ENCODE data around the gene ATIC.
"Not testable (repeated sequence)": the region's sequence is repeated elsewhere in the genome, so short reads cannot be mapped to it uniquely, and the experiment has no call there.

The ATIC gene

DNA sequence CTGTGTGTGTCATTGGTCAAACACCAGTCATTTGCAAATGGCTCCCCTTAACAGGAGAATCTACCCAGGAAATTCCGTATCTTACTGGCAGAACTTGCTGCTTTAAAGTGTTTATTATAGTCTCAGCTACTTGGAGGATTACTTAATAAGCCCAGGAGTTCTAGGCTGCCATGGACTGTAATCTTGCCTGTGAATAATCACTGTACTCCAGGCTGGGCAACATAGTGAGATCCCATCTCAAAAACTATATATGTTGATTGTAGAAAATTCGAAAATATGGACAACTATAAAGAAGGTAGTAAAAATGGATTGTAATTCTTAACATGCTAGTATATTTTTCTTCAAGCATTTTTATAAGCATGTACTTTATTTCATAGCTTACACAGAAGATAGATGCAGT lies 4.5 kb downstream of the ATIC start:
- DNase-seq = no peak

DNA sequence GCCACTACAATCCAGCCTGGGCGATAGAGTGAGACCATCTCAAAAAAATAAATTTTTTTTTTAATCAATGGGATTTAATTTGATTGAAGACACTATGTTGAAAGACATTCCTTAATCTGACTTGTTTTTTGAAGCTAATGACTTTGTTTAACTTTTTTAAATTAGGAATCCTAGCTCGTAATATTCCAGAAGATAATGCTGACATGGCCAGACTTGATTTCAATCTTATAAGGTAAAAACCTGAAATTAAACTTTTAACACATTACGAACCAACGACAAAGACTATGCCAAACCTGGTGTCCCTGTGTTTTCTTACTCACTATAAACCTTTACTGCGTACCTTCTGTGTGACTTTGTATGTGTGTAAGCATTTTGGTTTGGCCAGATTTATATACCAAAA lies 7.6 kb downstream of the ATIC start:
- no peak for DNase-seq

DNA sequence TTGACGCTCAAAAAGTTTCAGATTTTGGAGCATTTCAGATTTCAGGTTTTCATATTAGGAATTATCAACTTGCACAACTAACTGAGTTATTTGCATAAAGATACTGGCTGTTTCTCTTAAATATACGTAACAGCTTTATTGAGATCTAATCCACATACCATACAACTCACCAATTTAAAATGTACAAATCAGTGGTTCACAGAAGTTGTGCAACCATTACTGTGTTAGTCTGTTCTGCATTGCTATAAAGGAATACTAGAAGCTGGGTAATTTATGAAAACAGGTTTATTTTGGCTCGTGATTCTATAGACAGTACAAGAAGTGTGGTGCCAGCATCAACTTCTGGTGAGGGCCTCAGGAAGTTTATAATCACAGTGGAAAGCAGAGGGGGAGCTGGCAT lies 8.2 kb downstream of the ATIC start:
- DNase-seq = no peak

DNA sequence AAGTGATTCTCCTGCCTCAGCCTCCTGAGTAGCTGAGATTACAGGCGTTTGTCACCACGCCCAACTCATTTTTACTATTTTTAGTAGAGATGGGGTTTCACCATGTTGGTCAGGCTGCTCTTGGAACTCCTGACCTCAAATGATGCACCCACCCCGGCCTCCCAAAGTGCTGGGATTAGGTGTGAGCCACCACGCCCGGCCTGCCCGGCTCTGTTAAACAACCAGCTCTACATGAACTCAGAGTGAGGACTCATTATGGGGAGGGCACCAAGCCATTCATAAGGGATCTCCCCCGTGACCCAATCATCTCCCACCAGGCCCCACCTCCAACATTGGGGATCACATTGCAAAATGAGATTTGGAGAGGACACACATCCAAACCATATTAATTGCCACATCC lies 8.8 kb downstream of the ATIC start:
- no peak for DNase-seq

DNA sequence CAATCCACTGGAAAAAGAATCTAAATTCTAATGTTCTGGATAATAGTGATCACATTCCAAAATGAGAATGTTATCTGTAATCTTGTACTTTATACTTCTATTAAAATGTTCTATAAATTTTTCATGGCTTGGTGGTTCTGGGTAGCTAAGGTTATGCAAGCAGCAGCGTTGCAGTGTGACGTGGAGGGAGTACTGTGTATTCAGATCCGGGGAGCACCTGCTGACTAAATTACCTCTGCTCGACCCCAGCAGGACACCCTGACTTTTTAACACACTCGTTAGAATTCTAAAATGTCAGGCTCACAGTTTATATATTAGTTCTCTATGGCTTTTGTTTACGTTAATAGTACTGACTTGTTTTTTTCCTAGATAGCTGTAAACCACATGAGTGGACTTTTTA lies 13.0 kb downstream of the ATIC start:
- DNase-seq = no peak

DNA sequence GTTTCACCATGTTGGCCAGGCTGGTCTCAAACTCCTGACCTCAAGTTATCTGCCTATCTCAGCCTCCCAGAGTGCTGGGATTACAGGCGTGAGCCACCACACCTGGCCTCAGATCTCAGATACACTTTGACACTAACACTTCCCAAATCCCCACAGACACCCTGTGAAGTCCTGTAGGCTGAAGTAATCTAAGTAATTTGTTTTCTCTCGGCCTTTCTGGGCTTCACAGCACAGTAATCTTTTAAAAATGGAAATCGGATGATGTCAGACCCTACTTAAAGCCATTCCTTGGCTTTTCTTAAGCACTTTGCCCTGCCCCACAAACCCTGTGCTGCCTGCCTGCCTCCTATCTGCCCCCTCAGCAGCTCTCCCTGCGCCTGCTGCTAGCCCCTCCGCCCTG lies 16.2 kb downstream of the ATIC start:
- no peak for DNase-seq

DNA sequence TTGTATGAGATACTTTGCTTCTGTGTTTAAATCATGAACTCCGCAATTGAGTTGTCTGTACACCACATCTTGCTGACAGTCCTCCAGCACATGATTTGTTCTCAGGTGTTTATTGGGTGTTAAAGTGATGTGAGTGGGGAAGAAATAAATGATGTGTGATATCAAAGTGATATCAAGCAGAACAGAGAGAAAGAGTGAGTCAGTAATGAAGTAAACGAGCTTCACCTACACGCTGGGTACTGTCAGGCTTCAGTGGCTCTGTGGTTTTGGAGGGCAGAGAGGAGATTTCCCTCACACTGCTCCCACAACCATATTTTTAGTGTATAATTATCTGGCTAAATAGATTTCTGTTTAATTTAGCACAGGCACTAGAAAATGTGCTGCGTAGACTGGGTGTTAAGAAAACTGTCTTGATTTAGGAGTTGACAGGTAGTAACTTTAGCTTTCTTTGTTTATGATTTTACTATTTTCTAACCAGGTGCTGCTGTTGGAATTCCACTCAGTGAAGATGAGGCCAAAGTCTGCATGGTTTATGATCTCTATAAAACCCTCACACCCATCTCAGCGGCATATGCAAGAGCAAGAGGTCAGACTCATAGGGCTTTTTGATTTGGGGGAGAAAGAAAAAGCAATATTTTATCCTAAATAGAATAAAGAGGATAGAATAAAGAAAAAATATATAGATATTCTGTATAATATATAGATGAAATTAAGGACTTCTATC lies 21.2 kb downstream of the ATIC start:
- DNase-seq = peak; percentile 93

DNA sequence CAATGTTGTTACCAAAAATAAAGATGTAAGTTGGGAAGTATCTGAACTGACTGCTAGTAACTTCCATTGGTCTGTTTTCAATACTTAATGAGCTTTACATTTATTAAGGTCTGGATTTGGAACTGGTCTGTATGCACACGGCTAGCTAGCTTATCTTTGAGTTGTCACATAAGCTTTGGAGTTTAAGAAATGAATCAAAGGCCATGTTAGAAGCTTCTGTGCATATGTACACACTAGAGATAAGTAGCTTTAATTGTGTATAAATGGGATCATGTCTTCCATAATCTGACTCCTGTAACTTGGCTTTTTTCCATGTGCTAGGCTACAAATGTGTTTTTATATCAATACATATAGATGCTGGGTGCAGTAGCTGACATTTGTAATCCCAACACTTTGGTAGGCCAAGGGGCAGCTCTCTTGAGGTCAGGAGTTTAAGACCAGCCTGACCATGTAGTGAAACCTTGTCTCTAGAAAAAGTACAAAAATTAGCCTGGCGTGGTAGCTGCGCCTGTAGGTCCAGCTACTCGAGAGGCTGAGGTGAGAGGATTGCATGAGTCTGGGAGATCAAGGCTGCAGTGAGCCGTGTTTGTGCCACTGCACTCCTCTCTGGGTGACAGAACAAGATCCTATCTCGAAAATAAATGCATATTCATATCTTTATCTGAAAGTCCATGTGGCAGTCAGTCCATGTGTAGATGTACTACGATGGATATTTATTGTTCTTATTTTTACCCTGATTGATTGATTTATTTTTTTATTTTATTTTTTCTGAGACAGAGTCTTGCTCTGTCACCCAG lies 27.2 kb downstream of the ATIC start:
- no peak for DNase-seq

DNA sequence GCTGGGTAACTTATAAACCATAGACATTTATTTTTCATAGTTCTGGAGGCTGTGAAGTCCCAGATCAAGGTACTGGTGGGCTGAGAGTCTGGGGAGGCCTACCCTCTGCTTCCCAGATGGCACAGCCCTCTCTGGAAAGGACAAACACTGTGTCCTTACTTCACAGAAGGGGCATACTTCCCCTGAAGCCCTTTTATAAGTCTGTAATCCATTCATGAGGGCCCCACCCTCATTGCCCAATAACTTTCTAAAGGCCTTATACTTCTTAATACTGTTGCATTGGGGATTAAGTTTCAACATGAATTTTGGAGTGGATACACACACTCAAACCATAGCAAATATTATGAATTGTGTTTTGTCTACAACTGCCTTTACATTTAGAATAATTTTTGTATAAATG lies 36.0 kb downstream of the ATIC start:
- no peak for DNase-seq

DNA sequence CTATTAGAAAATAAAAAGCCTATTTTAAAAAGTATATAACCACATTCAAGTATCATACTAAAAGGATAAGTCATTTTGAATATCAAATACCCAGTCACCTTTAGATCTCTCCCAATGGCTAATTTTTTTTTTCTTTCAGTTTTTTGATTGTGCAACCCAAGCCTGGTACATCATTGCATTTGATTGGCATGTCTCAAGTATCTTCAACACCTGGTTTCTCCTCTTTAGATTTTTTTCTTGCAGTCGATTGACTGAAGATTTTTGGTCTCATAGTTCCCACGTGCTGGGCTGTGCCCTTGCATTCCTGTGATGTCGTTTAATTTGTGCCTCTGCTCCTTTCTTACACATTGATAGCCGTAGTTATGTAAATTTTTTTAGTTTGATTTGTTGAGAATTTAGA lies 40.7 kb downstream of the ATIC start:
- DNase-seq = no peak

DNA sequence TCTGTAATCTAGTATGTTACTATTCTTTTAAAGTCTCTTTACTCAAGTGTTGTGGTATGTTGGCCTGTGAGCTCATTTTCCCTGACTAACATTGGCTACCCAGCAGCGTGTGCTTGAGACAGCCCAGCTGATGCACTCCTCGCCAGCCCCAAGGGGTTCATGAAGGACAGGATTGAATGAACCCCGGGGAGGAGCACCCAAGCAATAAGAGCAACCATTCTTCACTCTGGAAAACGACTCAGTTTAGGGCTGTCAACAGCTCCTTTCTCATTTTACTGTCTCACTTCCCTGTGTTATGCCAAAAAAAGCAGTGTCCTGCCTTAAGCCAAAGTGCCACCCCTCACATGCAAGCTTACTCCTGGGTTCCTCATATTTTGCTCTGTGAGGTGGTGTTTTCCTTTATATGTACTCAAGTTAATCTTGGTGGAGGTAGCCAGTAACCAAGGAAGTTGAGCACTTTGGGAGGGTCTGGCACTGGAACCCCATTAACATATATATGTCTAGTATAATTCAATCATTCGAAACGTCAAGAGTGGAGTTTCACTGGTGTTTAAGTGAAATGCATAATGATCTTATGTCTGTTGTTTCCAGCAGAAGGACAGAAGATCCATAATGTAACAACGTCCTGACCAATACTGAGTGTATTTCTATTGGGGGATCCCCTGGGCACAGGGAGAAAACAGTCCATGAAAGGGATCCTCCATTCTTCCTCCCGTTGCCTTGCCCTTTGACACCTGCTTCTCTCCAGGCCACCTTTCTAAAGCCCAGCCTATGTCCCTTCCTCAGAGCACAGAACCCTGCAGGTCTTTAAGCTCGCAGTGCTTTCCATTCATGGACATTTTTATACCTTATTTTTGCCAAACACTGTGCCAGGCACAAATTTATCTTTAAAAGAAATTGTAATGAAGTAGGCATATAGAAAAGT lies 43.2 kb downstream of the ATIC start:
- DNase-seq = no peak

DNA sequence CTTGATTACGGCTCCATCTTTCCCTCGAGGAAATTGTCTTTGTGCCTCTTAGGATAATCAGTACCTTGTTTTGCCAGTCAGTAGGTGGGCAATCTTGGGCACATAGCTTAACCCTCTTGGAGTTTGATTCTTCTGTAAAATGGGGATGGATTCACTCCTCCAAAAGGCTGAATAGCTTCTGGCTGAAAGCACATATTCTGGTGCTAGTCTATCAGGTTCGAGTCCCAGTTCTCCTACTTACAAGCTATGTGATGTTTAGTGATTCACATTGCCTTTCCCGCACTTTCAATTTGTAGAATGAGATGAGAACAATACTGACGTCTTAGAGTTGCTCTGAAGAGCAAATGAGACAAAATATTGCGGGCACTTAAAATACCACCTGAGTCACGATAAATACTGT lies 43.9 kb downstream of the ATIC start:
- DNase-seq = no peak

DNA sequence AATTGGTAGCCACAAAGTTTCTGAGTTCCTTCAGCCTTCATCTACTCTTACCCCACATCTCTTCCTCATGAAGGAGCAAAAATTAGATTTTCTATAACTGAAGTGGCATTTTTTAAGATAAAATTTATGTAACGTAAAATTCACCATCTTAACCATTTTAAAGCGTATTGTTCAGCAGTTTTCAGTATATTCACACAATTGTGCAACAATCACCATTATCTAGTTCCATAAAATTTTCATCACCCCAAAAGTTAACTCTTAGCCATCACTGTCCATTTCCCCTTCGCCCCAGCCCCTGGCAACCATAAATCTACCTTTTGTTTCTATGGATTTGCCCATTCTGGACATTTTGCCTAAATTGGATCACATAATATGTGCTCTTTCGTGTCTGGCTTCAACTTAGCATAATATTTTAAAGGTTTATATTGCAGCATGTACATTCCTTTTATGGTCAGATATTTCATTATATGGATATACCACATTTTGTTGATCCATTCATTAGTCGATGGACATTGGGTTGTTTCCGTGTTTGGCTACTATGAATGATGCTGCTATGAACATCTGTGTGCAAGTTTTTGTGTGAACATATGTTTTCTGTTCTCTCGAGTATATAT lies 44.6 kb downstream of the ATIC start:
- no peak for DNase-seq

DNA sequence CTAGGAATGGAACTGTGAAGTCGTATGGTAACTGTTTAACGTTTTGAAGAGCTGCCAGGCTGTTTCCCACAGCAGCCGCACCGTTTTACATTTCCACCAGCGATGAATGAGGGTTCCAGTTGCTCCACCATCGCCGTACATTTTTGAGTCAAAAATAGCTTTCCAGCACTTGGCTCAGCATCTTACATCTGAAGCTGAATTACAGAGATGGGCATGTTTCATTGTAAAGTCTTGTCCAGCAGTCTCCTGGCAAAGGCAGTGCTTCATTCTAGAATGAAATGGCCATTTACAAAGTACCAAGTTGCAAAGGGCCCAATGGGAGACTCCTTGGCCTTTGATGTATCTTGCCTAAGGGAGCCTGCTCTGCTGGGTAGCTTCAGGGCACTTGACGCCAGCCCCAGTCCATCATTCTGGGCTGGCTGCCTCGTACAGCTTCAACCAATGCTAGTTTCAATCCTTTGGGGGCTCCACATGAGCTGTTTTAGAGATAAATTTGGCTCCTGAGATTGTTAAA lies 45.1 kb downstream of the ATIC start:
- no peak for DNase-seq

DNA sequence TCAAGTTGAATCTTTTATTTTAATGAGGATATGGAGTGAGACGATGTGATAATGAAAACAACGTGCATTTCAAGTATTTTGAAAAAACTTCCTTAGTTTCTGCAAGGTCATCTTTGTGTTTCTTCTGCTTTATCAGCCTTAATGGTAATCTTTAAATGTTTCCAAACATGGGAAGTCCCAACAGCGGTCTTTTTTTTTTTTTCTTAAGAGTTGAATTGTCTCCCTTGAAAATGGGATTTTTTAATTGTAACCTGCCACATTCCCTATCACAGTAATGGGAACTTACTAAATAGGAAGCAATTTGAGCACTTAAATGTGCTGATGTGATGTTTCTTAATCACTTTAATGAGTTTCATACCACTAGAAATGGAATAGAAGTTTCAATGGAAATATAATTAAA lies 45.8 kb downstream of the ATIC start:
- DNase-seq = no peak

DNA sequence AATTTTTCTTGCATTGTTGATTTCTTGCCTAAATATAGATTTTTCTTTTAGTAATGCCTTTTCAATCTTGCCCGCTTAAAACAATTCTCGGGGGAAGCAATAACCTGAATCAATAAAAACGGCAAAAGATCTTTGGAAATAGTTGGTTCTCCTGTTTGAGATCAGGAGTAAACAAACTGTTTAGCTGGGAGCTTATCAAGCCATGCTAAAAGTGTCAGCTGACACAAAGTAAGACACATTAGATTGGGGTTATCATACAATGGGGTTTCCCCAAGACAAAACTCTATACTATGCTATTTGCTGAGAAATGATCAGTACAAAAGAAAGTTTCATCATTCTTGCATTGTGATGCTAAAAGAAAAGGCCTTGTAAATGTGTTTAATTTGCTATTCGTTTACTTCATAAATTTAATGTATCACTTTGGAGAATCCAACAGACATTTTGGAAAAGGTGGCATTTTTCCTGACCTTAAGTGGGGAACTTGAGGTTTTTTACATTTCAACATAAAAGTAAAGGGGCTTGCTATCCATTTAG lies 46.5 kb downstream of the ATIC start:
- no peak for DNase-seq

DNA sequence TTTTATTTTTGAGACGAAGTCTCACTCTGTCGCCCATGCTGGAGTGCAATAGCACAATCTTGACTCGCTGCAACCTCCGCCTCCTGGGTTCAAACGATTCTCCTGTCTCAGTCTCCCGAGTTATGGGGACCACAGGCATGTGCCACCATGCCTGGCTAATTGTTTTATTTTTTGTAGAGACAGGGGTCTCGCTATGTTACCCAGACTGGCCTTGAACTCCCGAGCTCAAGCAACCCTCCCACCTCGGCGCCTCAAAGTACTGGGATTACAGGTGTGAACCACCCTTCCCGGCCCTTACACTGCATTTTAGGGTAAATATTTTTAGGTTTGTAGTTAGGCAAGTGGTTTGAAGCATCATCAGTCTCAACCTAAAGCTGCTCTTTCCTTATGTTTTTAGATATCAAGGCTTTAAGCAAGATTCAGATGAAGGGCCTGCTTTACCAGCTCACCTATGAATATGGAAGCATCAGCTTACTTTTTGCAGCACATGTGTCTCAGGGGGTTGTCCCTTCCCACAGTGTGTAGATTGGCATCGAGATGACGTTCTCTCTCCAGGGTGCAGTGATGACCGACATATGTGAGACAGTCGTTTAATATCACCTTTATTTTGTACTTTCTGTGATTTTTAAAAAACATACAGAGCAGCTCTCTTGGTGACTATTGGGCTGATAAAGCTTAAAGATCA lies 47.2 kb downstream of the ATIC start:
- no peak for DNase-seq

DNA sequence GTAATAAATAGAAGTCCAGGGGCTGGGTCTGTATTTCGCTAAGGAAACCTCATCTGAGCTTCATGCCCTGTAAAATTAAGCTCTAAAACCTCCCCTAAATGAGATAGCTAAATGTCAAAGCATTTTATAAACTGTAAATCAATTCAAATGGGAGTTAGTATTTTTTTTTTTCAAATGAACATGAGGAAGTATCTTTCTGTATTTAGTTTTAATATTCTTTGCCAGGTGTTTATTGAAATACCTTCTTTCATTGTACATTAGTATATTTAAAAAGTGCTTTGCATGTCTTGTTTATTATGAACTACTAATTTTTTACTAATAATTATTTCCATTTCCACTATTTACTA lies 47.7 kb downstream of the ATIC start:
- no peak for DNase-seq

DNA sequence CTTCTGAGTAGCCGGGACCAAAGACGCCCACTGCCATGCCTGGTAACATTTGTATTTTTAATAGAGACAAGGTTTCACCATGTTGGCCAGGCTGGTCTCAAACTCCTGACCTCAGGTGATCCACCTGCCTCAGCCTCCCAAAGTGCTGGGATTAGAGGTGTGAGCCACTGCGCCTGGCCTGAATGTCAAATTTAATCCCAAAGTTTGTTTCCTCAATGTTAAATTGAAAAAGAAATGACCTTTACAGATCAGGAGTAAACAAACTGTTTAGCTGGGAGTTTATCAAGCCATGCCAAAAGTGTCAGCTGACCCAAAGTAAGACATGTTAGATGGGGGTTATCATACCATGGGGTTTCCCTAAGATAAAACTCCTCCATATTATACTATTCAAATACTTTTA lies 48.2 kb downstream of the ATIC start:
- not testable (repeated sequence) for DNase-seq

DNA sequence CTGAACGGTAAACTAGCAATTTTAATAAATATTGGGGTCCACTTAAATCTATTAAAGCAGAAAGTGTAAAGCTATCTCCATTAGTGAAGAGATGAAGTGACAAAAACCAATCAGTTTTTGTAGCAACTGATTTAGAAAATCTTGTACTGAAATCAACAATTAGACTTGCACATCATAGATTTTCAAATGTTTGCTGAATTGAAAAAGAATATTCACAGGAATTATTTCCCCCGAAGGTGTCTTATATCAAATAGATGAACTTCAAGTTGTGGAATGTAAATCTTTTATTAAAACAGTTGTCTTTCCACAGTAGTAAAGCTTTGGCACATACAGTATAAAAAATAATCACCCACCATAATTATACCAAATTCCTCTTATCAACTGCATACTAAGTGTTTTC lies 48.7 kb downstream of the ATIC start:
- DNase-seq = no peak

DNA sequence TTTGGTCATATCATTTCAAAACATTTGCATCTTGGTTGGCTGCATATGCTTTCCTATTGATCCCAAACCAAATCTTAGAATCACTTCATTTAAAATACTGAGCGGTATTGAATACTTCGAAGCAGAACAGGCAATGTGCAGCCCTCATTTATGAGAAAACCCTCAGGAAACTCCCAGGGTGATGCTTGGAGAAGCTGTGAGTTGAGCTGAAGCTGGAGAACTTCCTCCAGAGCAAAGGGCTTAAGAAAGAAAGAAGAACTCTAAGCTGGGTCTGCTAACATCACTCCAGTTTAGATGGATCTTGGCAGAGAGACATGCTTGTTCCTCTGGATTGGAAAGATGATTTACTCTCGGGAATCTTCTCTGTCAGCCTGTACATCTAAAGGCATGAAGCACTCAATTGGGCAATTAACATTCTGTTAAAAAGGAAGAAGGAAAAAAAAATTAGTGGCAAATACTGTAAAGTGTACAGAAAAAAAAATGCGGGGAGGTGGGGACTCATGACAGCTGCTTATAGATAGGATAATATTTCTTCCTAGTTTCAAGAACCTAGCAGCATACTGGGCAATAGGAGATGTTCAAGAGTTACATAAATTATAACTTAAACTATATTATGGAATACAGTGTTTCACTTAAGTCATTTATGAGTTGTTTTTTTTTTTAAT lies 49.5 kb downstream of the ATIC start:
- no peak for DNase-seq
